Measurements from ENCODE around the gene PARS2.
A peak's percentile ranks its signal among the peaks of the same experiment; 100 is the strongest.

PARS2 gene

DNA sequence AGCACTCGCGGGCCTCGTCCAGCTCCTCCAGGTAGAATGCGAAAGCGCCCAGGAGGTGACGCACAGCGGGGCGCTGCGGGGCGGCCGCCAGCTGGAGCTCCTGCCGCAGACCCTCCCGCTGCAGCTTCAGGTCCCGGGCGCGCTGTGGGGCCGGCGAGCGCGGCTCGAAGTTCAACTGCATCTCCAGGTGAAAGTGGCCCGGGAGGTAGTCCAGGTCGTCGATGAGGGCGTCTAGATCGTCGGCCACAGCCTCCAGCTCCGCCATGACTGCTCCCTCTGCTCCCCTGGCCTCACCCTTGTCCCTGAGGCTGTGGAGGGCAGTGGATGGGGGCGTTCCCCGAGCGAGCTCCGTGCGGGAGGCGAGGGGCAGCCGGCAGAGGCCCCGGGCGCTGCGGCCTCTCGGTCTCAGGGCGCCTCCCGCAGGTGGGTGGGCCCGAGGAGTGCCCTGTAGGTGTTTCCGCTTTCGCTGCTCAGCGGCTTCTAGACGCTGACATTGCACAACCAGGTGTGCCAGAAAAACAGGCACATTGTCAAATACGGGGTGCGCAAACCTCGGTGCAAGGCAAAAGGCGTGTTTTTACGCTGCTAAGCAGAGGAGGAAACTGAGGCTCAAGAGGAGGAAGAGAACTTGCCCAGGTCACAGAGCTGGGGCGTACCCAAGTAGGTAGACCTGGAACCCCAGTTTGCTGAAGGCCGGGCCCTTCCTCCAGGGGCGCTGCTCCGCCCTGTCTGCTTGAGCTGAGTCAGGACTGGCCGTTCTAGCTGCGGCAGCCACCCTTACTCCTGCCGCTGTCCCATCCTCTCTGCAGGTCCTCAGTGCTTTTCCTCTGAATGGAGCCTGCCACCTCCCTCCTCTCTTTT is 36.8 kb upstream of the PARS2 start, which contains the start of gene TTC22:
TSS of gene TTC22 (minus strand) at position 425 of the 861 bp plus-strand sequence. CDS start at position 265, 160 bp downstream.
- no peak within 1 kb of the TSS for H3K4me3 ChIP-seq (ENCODE audit: low read depth, low read length)
- TF ChIP-seq POLR2A (IDR thresholded peaks at IDR 0.05; ENCODE audit: extremely low read depth, insufficient read length) (no peak), MYC (IDR thresholded peaks at IDR 0.05; ENCODE audit: low read depth, low read length) (no peak)
- TF ChIP-seq, protein P1, sequence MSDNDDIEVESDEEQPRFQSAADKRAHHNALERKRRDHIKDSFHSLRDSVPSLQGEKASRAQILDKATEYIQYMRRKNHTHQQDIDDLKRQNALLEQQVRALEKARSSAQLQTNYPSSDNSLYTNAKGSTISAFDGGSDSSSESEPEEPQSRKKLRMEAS (IDR thresholded peaks at IDR 0.05; ENCODE audit: low read depth, low read length) = no peak
- TF ChIP-seq, protein P2, sequence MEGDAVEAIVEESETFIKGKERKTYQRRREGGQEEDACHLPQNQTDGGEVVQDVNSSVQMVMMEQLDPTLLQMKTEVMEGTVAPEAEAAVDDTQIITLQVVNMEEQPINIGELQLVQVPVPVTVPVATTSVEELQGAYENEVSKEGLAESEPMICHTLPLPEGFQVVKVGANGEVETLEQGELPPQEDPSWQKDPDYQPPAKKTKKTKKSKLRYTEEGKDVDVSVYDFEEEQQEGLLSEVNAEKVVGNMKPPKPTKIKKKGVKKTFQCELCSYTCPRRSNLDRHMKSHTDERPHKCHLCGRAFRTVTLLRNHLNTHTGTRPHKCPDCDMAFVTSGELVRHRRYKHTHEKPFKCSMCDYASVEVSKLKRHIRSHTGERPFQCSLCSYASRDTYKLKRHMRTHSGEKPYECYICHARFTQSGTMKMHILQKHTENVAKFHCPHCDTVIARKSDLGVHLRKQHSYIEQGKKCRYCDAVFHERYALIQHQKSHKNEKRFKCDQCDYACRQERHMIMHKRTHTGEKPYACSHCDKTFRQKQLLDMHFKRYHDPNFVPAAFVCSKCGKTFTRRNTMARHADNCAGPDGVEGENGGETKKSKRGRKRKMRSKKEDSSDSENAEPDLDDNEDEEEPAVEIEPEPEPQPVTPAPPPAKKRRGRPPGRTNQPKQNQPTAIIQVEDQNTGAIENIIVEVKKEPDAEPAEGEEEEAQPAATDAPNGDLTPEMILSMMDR (IDR thresholded peaks at IDR 0.05; ENCODE audit: low read depth, low read length) = peak; percentile 48

DNA sequence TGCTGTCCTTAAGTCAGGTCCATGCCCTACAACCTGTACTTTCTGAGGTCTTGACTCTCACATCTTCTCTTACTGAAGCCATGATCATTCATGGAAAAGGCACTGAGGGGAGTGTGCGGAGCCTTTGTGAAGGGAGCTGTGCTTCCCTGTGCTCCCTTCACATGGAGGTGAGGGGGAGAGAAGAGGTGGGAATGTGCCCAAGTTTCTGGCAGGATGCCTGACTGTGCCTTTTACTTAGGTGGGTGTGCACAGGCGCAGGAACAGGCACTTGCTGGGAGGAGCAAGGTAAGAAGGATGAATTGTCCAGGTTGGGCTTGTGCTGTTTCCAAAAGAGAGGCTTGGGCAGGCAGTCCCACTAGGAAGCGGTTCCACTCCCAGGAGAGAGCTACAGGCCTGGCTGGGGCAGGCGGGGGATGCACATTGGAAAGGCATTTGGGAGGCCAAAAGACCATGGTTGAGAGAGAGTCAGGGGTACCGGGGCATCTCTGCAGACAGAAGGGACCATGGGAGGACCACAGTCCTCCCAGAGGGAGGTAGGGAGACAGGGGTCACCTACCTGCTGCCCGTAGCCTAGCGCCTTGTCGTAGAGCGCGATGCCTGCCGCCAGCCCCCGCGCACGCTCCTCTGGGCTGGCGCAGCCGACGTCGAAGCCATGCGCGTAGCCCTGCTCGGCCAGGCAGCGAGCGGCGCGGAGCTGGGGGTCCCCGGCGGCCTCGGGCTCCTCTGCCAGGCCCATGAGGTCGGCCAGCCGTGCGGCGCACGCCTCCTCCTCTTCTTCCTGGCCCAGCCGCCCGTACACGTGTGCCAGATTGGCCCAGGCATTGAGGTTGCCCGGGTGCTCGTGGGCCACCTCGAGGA is 35.9 kb upstream of the PARS2 start:
- DNase-seq (ENCODE audit: low read depth) = no peak
- TF ChIP-seq, protein P1 (IDR thresholded peaks at IDR 0.05; ENCODE audit: low read depth, low read length) = no peak
- TF ChIP-seq, protein P2 (IDR thresholded peaks at IDR 0.05; ENCODE audit: low read depth, low read length) = no peak
- TF ChIP-seq MYC (IDR thresholded peaks at IDR 0.05; ENCODE audit: low read depth, low read length) (no peak), POLR2A (IDR thresholded peaks at IDR 0.05; ENCODE audit: extremely low read depth, insufficient read length) (no peak)
- H3K4me3 ChIP-seq (ENCODE audit: low read depth, low read length) = no peak overlapping the region

More for the DNA sequence above, 36.8 kb upstream of the PARS2 start, which contains the start of gene TTC22:
- peak; percentile 60 for DNase-seq (ENCODE audit: low read depth)

DNA sequence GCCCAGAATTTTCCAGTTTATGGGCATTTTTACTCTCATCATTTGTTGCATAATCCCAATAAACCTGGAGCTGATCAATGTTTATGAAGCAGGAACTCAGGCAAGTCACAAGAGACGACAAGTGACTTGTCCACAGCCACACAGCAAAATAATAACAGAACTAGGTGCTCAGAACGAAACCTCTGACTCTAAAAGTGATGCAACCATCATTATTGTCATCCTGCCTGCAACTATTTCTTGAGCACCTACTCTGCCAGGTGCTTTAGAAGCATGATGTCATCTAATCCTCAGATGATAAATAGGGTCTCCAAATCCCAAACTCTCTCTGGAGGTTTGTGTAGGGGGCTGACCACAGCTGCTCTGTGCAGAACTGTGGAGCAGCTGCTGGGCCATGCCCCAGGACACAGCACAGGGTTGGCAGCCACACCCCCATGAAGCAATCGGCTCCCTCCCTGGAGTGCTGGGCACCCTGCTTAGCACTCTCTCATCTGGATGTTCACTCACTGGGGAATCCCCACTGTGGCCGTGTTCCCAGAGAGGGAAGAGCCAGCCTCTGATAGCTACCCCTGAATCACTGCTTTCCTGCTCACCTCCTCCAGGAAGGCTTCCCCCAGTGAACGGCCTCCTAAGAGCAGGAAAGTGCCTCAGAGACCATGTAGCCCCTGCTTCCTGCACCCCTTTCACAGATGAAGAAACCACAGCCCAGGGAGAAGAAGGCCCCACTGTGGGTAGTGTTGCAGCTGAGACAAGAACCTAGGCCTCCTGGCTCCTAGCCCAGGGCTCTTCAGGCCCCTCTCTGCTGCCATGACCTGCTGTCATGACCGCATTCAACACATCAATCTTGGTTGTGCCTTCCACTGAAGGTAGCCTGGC is 34.7 kb upstream of the PARS2 start:
- TF ChIP-seq, protein P2 (IDR thresholded peaks at IDR 0.05; ENCODE audit: low read depth, low read length) = no peak
- TF ChIP-seq MYC (IDR thresholded peaks at IDR 0.05; ENCODE audit: low read depth, low read length) (no peak), POLR2A (IDR thresholded peaks at IDR 0.05; ENCODE audit: extremely low read depth, insufficient read length) (no peak)
- TF ChIP-seq, protein P1 (IDR thresholded peaks at IDR 0.05; ENCODE audit: low read depth, low read length) = no peak
- DNase-seq (ENCODE audit: low read depth) = peak; percentile 43
- no peak overlapping the region for H3K4me3 ChIP-seq (ENCODE audit: low read depth, low read length)

DNA sequence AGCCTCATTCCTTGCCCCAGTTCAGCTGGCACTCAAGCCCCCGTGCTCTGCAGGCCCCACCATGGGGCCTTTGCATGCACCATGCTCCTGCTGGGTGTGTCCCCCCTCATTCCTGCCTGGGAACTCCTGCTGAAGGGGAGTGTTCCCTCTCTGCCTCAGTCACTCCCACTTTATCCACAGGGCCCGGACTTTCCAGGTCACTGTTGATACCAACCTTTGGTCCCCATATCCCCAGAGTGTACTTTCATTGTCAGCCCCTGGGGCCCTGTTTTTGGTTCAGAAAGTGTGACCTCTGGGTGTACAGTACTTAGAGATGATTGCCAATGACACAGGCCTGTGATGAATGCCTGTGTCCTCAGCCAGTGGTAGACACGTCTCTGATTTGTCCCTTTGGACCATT is 33.9 kb upstream of the PARS2 start:
- no peak for TF ChIP-seq MYC (IDR thresholded peaks at IDR 0.05; ENCODE audit: low read depth, low read length)
- TF ChIP-seq, protein P2 (IDR thresholded peaks at IDR 0.05; ENCODE audit: low read depth, low read length) = no peak
- TF ChIP-seq, protein P1 (IDR thresholded peaks at IDR 0.05; ENCODE audit: low read depth, low read length) = no peak
- no peak for TF ChIP-seq POLR2A (IDR thresholded peaks at IDR 0.05; ENCODE audit: extremely low read depth, insufficient read length)
- no peak for DNase-seq (ENCODE audit: low read depth)
- H3K4me3 ChIP-seq (ENCODE audit: low read depth, low read length) = no peak overlapping the region

DNA sequence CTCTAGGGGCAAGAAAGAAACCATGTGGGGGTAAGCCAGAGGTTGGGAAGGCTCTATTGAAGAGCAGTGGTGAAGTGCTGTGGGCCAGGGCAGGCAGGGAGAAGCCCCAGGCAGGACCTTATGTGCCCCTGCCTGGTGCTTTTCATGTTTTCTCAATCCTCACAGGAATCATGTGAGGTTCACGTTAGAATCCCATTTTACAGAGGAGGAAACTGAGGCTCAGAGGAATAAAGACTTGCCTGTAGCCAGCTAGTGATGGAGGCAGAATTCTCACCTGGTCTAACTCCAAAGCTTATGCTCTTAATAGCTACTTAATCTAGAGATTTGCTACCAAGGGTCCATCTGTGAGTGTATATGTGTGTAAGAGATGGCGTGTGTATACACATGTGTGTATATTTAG is 32.6 kb upstream of the PARS2 start:
- TF ChIP-seq, protein P2 (IDR thresholded peaks at IDR 0.05; ENCODE audit: low read depth, low read length) = no peak
- TF ChIP-seq POLR2A (IDR thresholded peaks at IDR 0.05; ENCODE audit: extremely low read depth, insufficient read length) (no peak), MYC (IDR thresholded peaks at IDR 0.05; ENCODE audit: low read depth, low read length) (no peak)
- H3K4me3 ChIP-seq (ENCODE audit: low read depth, low read length) = no peak overlapping the region
- no peak for DNase-seq (ENCODE audit: low read depth)
